HCT116 (cell line): ENCODE results near the gene DENND1A. TPM values are rescaled to one million over a fixed set of nuclear protein-coding genes. Genes with fewer than 3 reads are reported as not detected.

ENCODE experiments used
- ATAC-seq: fragments of 200-7000 bp; cut with Tn5 transposase; 2 replicates; pipeline ENCODE4 v1.9.1; 2020; ENCODE audit warnings: mild to moderate bottlenecking, moderate library complexity
- BruUV-seq: library from RNA; stranded (reverse); fragments of 400-500 nt; replicated peaks from 2 replicates; lab custom pipeline; 2021; lab: Mats Ljungman, UMichigan
- CTCF ChIA-PET: fragments of 300-600 bp; sonication (Branson Sonifier 250); formaldehyde crosslinking; loops from one replicate; lab custom pipeline; 2021; ENCODE audit warnings: antibody characterized with exemption; lab: Charles Lee
- POLR2A ChIA-PET: fragments of 300-600, 350-600 bp; sonication (Branson Sonifier 250); formaldehyde crosslinking; loops from one replicate; lab custom pipeline; 2021; ENCODE audit warnings: antibody characterized with exemption; lab: Charles Lee
- RAD21 ChIA-PET, 2 experiments: fragments of 300-600 bp; sonication (Branson Sonifier 250); formaldehyde crosslinking; loops; one replicate each; lab custom pipeline; 2023; ENCODE audit warnings: low total read pairs in 2 of 2; ENCODE audit not compliant: uncharacterized antibody in 2 of 2, unreplicated experiment in 2 of 2, low non-redundant PET in 1 of 2; lab: Charles Lee
- DNase-seq: peaks from one replicate; pipeline ENCODE4 v3.0.0-alpha.2; 2010; ENCODE audit warnings: low read depth, low spot score
- H2AFZ ChIP-seq: fragments of 200-600 bp; shearing (Covaris generic), sonication (generic); 2 replicates; pipeline ENCODE4 v1.6.1; 2017; ENCODE audit warnings: low read depth, mixed run types, mixed read lengths, antibody characterized with exemption, low read length; ENCODE audit not compliant: poor library complexity, severe bottlenecking
- H3K27ac ChIP-seq: 2 replicates; pipeline ENCODE4 v1.5.1; 2012; ENCODE audit warnings: low read depth, low read length
- H3K27me3 ChIP-seq: fragments of 200-600 bp; sonication (generic); 2 replicates; pipeline ENCODE4 v1.6.1; 2016; ENCODE audit warnings: mixed run types, low read length, mixed read lengths; ENCODE audit not compliant: insufficient read depth
- H3K36me3 ChIP-seq, 2 experiments: fragments of 200-500 bp in 1 of 2; fragments of 200-600 bp in 1 of 2; sonication (Bioruptor generic) in 1 of 2; sonication (generic) in 1 of 2; 2 replicates each; pipeline versions ENCODE4 v1.5.1 to v1.6.1; 2014 to 2016; ENCODE audit warnings: low read length in 2 of 2, inconsistent platforms in 1 of 2, mixed read lengths in 1 of 2, mixed run types in 1 of 2; ENCODE audit not compliant: insufficient read depth in 2 of 2, control insufficient read depth in 1 of 2
- H3K4me1 ChIP-seq, 2 experiments: fragments of 200-600 bp in 1 of 2; sonication (generic) in 1 of 2; 2 replicates each; pipeline versions ENCODE4 v1.5.1 to v1.6.1; 2012 to 2017; ENCODE audit warnings: low read length in 2 of 2, inconsistent platforms in 1 of 2, mild to moderate bottlenecking in 1 of 2, mixed read lengths in 1 of 2, mixed run types in 1 of 2, moderate library complexity in 1 of 2; ENCODE audit not compliant: insufficient read depth in 2 of 2, control insufficient read depth in 1 of 2
- H3K4me2 ChIP-seq: fragments of 200-600 bp; sonication (generic); 2 replicates; pipeline ENCODE4 v1.6.1; 2017; ENCODE audit warnings: mixed run types, low read length, mixed read lengths
- H3K4me3 ChIP-seq, 2 experiments: fragments of 200-600 bp in 1 of 2; sonication (generic) in 1 of 2; replicated peaks in 1 of 2; 2 replicates each; pipeline ENCODE4 v1.5.1; 2011 to 2016; ENCODE audit warnings: low read length in 2 of 2, control low read depth in 1 of 2, low read depth in 1 of 2, mild to moderate bottlenecking in 1 of 2, mixed read lengths in 1 of 2, mixed run types in 1 of 2
- H3K79me2 ChIP-seq: fragments of 200-600 bp; sonication (generic); 2 replicates; pipeline ENCODE4 v1.6.1; 2017; ENCODE audit warnings: mild to moderate bottlenecking, mixed run types, low read length, moderate library complexity, mixed read lengths; ENCODE audit not compliant: insufficient read depth
- H3K9ac ChIP-seq: fragments of 200-600 bp; sonication (generic); 2 replicates; pipeline ENCODE4 v1.6.1; 2016; ENCODE audit warnings: low read length, mixed read lengths
- H3K9me2 ChIP-seq: fragments of 200-600 bp; sonication (generic), shearing (Covaris generic); 2 replicates; pipeline ENCODE4 v1.6.1; 2017; ENCODE audit warnings: mixed run types, mild to moderate bottlenecking, moderate library complexity; ENCODE audit not compliant: insufficient read depth
- H3K9me3 ChIP-seq, 2 experiments: fragments of 200-500 bp in 1 of 2; fragments of 200-600 bp in 1 of 2; sonication (Bioruptor generic) in 1 of 2; sonication (generic) in 1 of 2; 2 replicates each; pipeline ENCODE4 v1.6.1; 2014 to 2017; ENCODE audit warnings: low read length in 2 of 2, mixed read lengths in 2 of 2, inconsistent platforms in 1 of 2, low read depth in 1 of 2, mild to moderate bottlenecking in 1 of 2, mixed run types in 1 of 2, moderate library complexity in 1 of 2; ENCODE audit not compliant: control insufficient read depth in 1 of 2, insufficient read depth in 1 of 2
- H4K20me1 ChIP-seq: fragments of 200-600 bp; sonication (generic), shearing (Covaris generic); 2 replicates; pipeline ENCODE4 v1.6.1; 2017; ENCODE audit warnings: mixed run types, mild to moderate bottlenecking, moderate library complexity; ENCODE audit not compliant: insufficient read depth
- CEBPB ChIP-seq: IDR thresholded peaks from 2 replicates; pipeline ENCODE4 v1.6.1; 2012; ENCODE audit warnings: low read depth
- CTCF ChIP-seq, 3 experiments: fragments of 200-600 bp in 1 of 3; sonication (generic) in 1 of 3; IDR thresholded peaks in 2 of 3; conservative IDR thresholded peaks in 1 of 3; 2 replicates each; pipeline ENCODE4 v1.5.1; 2012 to 2017; ENCODE audit warnings: low read depth in 2 of 3, low read length in 2 of 3, antibody characterized with exemption in 1 of 3, borderline replicate concordance in 1 of 3, control low read depth in 1 of 3, mild to moderate bottlenecking in 1 of 3, mixed read lengths in 1 of 3, mixed run types in 1 of 3, moderate library complexity in 1 of 3; ENCODE audit not compliant: insufficient read depth in 1 of 3
- EGR1 ChIP-seq: IDR thresholded peaks from 2 replicates; pipeline ENCODE4 v1.6.1; 2012; ENCODE audit warnings: low read depth
- ELF1 ChIP-seq: IDR thresholded peaks from 2 replicates; pipeline ENCODE4 v1.6.1; 2012; ENCODE audit warnings: low read depth, borderline replicate concordance
- EZH2 ChIP-seq: fragments of 200-600 bp; sonication (generic); IDR thresholded peaks from 2 replicates; pipeline ENCODE4 v1.6.1; 2017; ENCODE audit warnings: antibody characterized with exemption, mixed run types
- FOSL1 ChIP-seq: IDR thresholded peaks from 2 replicates; pipeline ENCODE4 v1.6.1; 2012; ENCODE audit warnings: low read depth
- JUND ChIP-seq: IDR thresholded peaks from 2 replicates; pipeline ENCODE4 v1.6.1; 2012
- MAX ChIP-seq: IDR thresholded peaks from 2 replicates; pipeline ENCODE4 v1.6.1; 2012
- POLR2A ChIP-seq: IDR thresholded peaks from 2 replicates; pipeline ENCODE4 v1.7.0; 2011; ENCODE audit warnings: borderline replicate concordance; ENCODE audit not compliant: insufficient read depth, insufficient read length; ENCODE audit errors: extremely low read depth
- POLR2AphosphoS5 ChIP-seq: IDR thresholded peaks from 2 replicates; pipeline ENCODE4 v1.6.1; 2011; ENCODE audit warnings: mild to moderate bottlenecking, low read depth, low read length, moderate library complexity
- RAD21 ChIP-seq: IDR thresholded peaks from 2 replicates; pipeline ENCODE4 v1.6.1; 2012; ENCODE audit warnings: low read depth, mild to moderate bottlenecking
- REST ChIP-seq: IDR thresholded peaks from 2 replicates; pipeline ENCODE4 v1.6.1; 2012; ENCODE audit warnings: low read depth
- SRF ChIP-seq: IDR thresholded peaks from 2 replicates; pipeline ENCODE4 v1.6.1; 2012; ENCODE audit warnings: low read depth
- TCF7L2 ChIP-seq: IDR thresholded peaks from 2 replicates; pipeline ENCODE4 v1.7.0; 2011; ENCODE audit warnings: borderline replicate concordance, inconsistent platforms; ENCODE audit not compliant: insufficient read depth, insufficient read length; ENCODE audit errors: extremely low read depth
- YY1 ChIP-seq: IDR thresholded peaks from 2 replicates; pipeline ENCODE4 v1.6.1; 2011; ENCODE audit warnings: low read length, low read depth, moderate library complexity, mild to moderate bottlenecking; ENCODE audit not compliant: insufficient replicate concordance; ENCODE audit errors: extremely low read depth
- ZFX ChIP-seq: fragments of 450-650 bp; IDR thresholded peaks from 2 replicates; pipeline ENCODE4 v1.6.1; 2017
- ZNF274 ChIP-seq: fragments of 200-500 bp; sonication (Bioruptor generic); IDR thresholded peaks from 2 replicates; pipeline ENCODE4 v1.6.1; 2014; ENCODE audit warnings: mild to moderate bottlenecking, low read depth, low read length, inconsistent platforms
- intact Hi-C: fragments of 100-400 bp; cut with micrococcal nuclease; formaldehyde crosslinking; loops from 2 replicates; pipeline ENCODE4 v1.10.0; 2022
- total RNA-seq: library from RNA; stranded (reverse); gene quantifications from one replicate; pipeline ENCODE4 v1.2.1, GENCODE V29; 2021; ENCODE audit not compliant: unreplicated experiment

DENND1A gene
- total RNA-seq, 1 experiment from 2014 or later, result 33.0 TPM

GRCh38 chr9:123421801-123422455 is 508.0 kb downstream of the DENND1A start (continued):
- TF ChIP-seq REST (no peak), POLR2A (no peak), EZH2 (no peak), MAX (no peak), SRF (no peak), FOSL1 (no peak), EGR1 (no peak)

- ChIA-PET POLR2A (no interaction called here), CTCF (no interaction called here), RAD21 (no interaction called here)
- Histone ChIP-seq H3K79me2 (no peaks in the 10 kb centered on the region), H2AFZ (no peak overlapping the region), H3K27ac (no peak overlapping the region), H3K4me2 (no peak overlapping the region), H3K9me2 (no peaks in the 10 kb centered on the region), H3K9ac (no peak overlapping the region), H3K4me1 (no peaks in the 10 kb centered on the region), H3K4me3 (no peak overlapping the region), H4K20me1 (no peaks in the 10 kb centered on the region), H3K36me3 (no peaks in the 10 kb centered on the region), H3K27me3 (no peaks in the 10 kb centered on the region), H3K9me3 (no peaks in the 10 kb centered on the region)
- BruUV-seq, result no TSS peak
- intact Hi-C loops, result no loop called here
- no peak for ATAC-seq
- no peak for DNase-seq
- TF ChIP-seq EGR1, result no peak
- TF ChIP-seq TCF7L2, result no peak
- TF ChIP-seq ZFX, result no peak
- no peak for TF ChIP-seq JUND
- TF ChIP-seq POLR2AphosphoS5, result no peak
- TF ChIP-seq SRF, result no peak
- TF ChIP-seq POLR2A, result no peak
- TF ChIP-seq RAD21, result no peak
- no peak for TF ChIP-seq ZNF274
- TF ChIP-seq YY1, result no peak
- no peak for TF ChIP-seq CEBPB
- TF ChIP-seq ELF1, result no peak
- TF ChIP-seq CTCF (IDR thresholded peaks at IDR 0.05 in 2 of 3, conservative IDR thresholded peaks at IDR 0.05 in 1 of 3; ENCODE audit: borderline replicate concordance in 1 of 3, insufficient read depth in 1 of 3, low read depth in 2 of 3, low read length in 2 of 3), result no peak
- TF ChIP-seq MAX, result no peak
Measured at GRCh38 chr9:123421186-123421585, 508.7 kb downstream of the DENND1A start.
